ENCODE measurements around the gene TBCK.

Gene TBCK

DNA sequence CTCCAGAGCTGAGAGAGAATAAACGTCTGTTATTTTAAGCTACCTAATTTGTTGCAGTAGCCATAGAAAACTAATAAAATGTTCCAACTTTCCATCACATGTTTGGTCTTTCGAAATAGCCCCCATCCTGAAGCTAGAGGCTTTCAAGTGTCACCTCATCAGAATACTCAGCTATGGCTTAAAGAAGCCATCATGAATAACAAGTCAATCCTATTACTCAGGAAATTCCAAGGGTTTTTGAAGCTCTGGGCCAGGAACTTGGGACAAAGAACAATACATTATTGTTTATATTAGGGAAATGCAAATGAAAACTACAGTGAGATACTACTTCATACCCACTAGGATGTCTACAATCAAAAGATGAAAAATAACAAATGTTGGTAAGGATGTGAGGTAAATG, 42.2 kb downstream of the TBCK start:
- H3K36me3 Mint-ChIP-seq: no peaks in the 10 kb centered on the region
- DNase-seq (ENCODE audit: low spot score in 2 of 2): no peak
- no peak for ATAC-seq
- H3K27ac Mint-ChIP-seq: no peak overlapping the region
- H3K9me3 Mint-ChIP-seq: no peaks in the 10 kb centered on the region
- H3K4me3 Mint-ChIP-seq: no peak overlapping the region
- no peaks in the 10 kb centered on the region for H3K4me1 Mint-ChIP-seq

DNA sequence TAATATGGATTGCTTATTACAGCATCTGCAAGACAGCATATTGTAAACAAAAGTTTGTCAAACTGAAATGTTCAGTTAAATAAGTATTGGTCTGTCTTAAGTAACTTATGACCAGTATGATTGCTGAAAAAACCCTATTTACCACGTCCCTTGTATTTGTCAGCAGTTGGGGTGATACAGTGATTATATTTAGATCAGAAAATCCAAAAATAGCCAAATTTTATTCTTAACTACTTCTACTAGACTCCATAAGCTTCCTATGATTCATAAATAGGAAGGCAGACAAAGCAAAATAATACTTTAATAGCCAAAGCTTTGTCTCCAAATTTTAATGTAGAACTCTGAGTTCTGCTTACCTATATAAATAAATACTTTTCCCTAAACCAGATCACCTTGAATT, 45.3 kb downstream of the TBCK start:
- H3K4me3 Mint-ChIP-seq: no peak overlapping the region
- DNase-seq (ENCODE audit: low spot score in 2 of 2): no peak
- no peaks in the 10 kb centered on the region for H3K9me3 Mint-ChIP-seq
- H3K4me1 Mint-ChIP-seq: no peaks in the 10 kb centered on the region
- no peaks in the 10 kb centered on the region for H3K36me3 Mint-ChIP-seq
- no peak for ATAC-seq
- H3K27ac Mint-ChIP-seq: no peak overlapping the region

GRCh38 chr4:106269711-106270110, 46.3 kb downstream of the TBCK start:
- no peak for ATAC-seq
- Mint-ChIP-seq H3K27ac (no peak overlapping the region), H3K4me1 (no peaks in the 10 kb centered on the region), H3K36me3 (no peaks in the 10 kb centered on the region), H3K4me3 (no peak overlapping the region), H3K9me3 (no peaks in the 10 kb centered on the region)
- no peak for DNase-seq (ENCODE audit: low spot score in 2 of 2)

DNA sequence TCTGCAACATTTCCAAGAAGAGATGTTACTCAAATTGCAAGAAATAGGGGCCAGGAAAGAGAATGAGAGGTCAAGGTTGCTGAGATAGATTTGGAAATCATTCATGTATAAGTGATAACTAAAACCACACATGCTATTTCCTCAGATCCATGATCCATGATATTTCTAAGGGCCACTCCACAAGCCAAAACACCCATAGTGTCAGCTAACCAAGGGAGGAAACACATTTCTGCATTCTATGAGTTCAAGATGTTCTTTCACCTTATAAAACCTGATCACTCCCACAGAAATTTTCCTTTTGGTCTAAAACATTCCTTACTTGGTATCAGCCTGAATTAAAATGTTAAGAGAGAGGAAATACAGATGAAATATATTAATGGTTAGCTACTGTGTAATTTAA, 47.2 kb downstream of the TBCK start:
- Mint-ChIP-seq H3K9me3 (no peaks in the 10 kb centered on the region), H3K27ac (no peak overlapping the region), H3K4me3 (no peak overlapping the region), H3K36me3 (no peaks in the 10 kb centered on the region), H3K4me1 (no peaks in the 10 kb centered on the region)
- ATAC-seq: no peak
- no peak for DNase-seq (ENCODE audit: low spot score in 2 of 2)

- Mint-ChIP-seq H3K9me3 (no peaks in the 10 kb centered on the region), H3K27ac (no peak overlapping the region), H3K4me1 (no peaks in the 10 kb centered on the region), H3K36me3 (no peaks in the 10 kb centered on the region), H3K4me3 (no peak overlapping the region)
- ATAC-seq (no peak), DNase-seq (ENCODE audit: low spot score in 2 of 2) (no peak)
Observed at GRCh38 chr4:106266201-106266600, 49.8 kb downstream of the TBCK start.

DNA sequence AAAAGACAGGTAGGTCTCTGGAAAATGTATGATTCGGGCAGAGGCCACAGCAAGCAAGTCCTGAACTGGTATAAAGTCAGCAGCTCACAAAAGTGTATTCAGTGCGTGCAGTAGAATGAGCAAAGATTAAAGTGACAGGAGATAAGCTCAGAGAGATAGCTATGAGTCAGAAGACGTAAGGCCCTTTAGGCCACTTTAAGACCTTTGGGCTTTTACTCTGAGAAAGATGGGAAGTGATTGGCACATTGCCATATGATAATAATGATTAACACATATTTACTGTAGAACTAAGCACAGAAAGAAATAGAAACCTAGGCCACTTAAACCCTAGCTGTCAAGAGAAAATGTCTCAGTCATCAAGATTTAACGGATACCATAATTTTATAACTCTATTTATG, 51.7 kb downstream of the TBCK start:
- H3K27ac Mint-ChIP-seq: no peak overlapping the region
- no peaks in the 10 kb centered on the region for H3K9me3 Mint-ChIP-seq
- ATAC-seq: no peak
- DNase-seq (ENCODE audit: low spot score in 2 of 2): no peak
- H3K4me1 Mint-ChIP-seq: no peaks in the 10 kb centered on the region
- peaks cover 7% of the 10 kb centered on the region for H3K36me3 Mint-ChIP-seq
- H3K4me3 Mint-ChIP-seq: no peak overlapping the region

GRCh38 chr4:106263594-106264330, 52.2 kb downstream of the TBCK start:
- Mint-ChIP-seq H3K9me3 (no peaks in the 10 kb centered on the region), H3K4me3 (no peak overlapping the region), H3K27ac (no peak overlapping the region), H3K36me3 (peaks cover 12% of the 10 kb centered on the region), H3K4me1 (no peaks in the 10 kb centered on the region)
- DNase-seq (ENCODE audit: low spot score in 2 of 2) (no peak), ATAC-seq (no peak)

DNA sequence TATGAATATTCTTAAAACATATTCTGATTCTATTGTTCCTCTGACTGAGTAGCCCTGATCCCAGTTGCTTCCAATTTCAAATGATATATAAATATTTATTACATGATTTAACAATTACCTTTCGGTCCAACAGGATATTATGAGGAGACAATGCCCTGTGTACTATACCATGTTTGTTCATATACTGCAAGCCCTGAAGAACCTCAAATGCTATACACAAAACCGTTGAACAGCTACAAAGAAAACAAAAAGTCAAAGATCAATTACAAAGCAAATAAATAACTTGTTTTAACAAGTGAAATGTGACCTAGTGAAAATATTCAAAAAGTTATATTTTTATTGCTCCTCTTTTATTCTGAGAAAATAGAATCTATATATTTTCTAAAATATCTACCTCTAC, 54.0 kb downstream of the TBCK start:
- Mint-ChIP-seq H3K36me3 (peaks cover 12% of the 10 kb centered on the region), H3K4me1 (no peaks in the 10 kb centered on the region), H3K9me3 (no peaks in the 10 kb centered on the region), H3K27ac (no peak overlapping the region), H3K4me3 (no peak overlapping the region)
- ATAC-seq (no peak), DNase-seq (ENCODE audit: low spot score in 2 of 2) (no peak)

- DNase-seq (ENCODE audit: low spot score in 2 of 2) (no peak), ATAC-seq (no peak)
- Mint-ChIP-seq H3K27ac (no peak overlapping the region), H3K36me3 (peaks cover 12% of the 10 kb centered on the region), H3K9me3 (no peaks in the 10 kb centered on the region), H3K4me3 (no peak overlapping the region), H3K4me1 (no peaks in the 10 kb centered on the region)
Observed at GRCh38 chr4:106258145-106259045, 57.6 kb downstream of the TBCK start.

DNA sequence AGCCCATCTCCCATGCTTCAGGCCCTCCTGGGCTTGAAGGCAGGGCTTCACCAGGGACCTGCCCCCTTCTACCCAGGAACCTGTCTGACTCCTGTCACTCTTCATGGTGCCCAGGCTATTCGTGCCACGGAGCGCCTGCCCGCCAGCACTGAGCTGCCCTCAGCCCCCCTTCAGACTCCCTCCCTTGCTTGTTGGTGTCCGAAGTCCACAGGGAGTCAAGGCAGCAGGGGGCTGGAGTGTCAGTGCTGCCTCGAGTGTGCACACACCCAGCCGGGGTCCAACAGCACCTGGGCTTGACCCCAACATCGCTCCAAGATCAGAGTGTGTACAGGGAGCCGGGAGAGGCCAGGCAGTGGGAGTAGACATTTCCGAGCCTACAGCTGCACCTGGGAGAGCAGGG, 59.8 kb downstream of the TBCK start:
- Mint-ChIP-seq H3K36me3 (peaks cover 17% of the 10 kb centered on the region), H3K4me3 (no peak overlapping the region), H3K9me3 (no peaks in the 10 kb centered on the region), H3K4me1 (no peaks in the 10 kb centered on the region), H3K27ac (no peak overlapping the region)
- ATAC-seq (no peak), DNase-seq (ENCODE audit: low spot score in 2 of 2) (no peak)

GRCh38 chr4:106255195-106255594, 60.8 kb downstream of the TBCK start:
- H3K4me3 Mint-ChIP-seq: no peak overlapping the region
- DNase-seq (ENCODE audit: low spot score in 2 of 2): no peak
- ATAC-seq: no peak
- no peaks in the 10 kb centered on the region for H3K4me1 Mint-ChIP-seq
- H3K27ac Mint-ChIP-seq: no peak overlapping the region
- H3K36me3 Mint-ChIP-seq: peaks cover 25% of the 10 kb centered on the region
- no peaks in the 10 kb centered on the region for H3K9me3 Mint-ChIP-seq

- peaks cover 28% of the 10 kb centered on the region for H3K36me3 Mint-ChIP-seq
- H3K27ac Mint-ChIP-seq: no peak overlapping the region
- no peak for ATAC-seq
- no peaks in the 10 kb centered on the region for H3K9me3 Mint-ChIP-seq
- DNase-seq (ENCODE audit: low spot score in 2 of 2): no peak
- no peak overlapping the region for H3K4me3 Mint-ChIP-seq
- H3K4me1 Mint-ChIP-seq: no peaks in the 10 kb centered on the region
Observed at GRCh38 chr4:106253364-106254129, 62.5 kb downstream of the TBCK start.

GRCh38 chr4:106247600-106247999, 68.4 kb downstream of the TBCK start:
- no peak for DNase-seq (ENCODE audit: low spot score in 2 of 2)
- Mint-ChIP-seq H3K4me1 (no peaks in the 10 kb centered on the region), H3K27ac (no peak overlapping the region), H3K36me3 (peaks cover 38% of the 10 kb centered on the region), H3K4me3 (no peak overlapping the region), H3K9me3 (no peaks in the 10 kb centered on the region)
- ATAC-seq: no peak

DNA sequence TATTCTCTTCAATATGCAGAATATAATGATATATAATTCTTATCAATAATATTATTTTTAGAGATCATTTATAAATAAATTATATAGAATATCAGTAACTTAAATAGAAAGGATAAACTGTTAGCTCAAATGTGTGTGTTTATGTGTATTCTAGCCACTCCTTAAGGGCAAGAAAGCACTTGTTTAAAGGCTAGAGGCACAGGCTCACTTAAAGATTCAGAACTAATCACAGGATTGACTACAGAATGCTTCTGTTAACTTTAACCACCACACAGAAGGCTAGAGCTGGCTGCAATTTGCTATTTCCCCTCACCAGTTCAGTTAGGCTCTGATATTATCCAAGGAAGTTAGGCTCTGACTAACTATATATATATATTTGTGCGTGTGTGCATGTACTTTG, 69.6 kb downstream of the TBCK start:
- DNase-seq (ENCODE audit: low spot score in 2 of 2) (no peak), ATAC-seq (no peak)
- Mint-ChIP-seq H3K4me3 (no peak overlapping the region), H3K9me3 (no peaks in the 10 kb centered on the region), H3K27ac (no peak overlapping the region), H3K4me1 (no peaks in the 10 kb centered on the region), H3K36me3 (peaks cover 33% of the 10 kb centered on the region)

DNA sequence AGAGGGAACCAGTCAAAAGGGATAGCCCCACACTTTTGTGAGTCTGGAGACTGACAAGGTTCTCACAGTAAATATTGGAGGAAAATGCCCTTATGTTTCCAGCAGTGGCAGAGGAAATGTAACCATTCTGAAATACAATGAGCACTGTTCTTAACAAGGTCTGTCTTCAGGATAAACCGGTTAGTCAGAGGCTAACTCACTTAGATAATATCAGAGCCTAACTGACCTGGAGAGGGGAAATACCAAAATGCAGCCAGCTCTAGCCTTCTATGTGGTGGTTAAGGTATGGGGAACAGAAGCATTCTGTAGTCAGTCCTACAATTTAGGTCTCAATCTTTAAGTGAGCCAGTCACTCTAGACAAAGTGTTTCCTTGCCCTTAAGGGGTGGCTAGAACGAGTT, 70.8 kb downstream of the TBCK start:
- DNase-seq (ENCODE audit: low spot score in 2 of 2): no peak
- Mint-ChIP-seq H3K4me3 (no peak overlapping the region), H3K9me3 (no peaks in the 10 kb centered on the region), H3K36me3 (peaks cover 25% of the 10 kb centered on the region), H3K4me1 (no peaks in the 10 kb centered on the region), H3K27ac (no peak overlapping the region)
- no peak for ATAC-seq

Measured in stimulated activated effector memory CD8-positive, alpha-beta T cell treated with anti-CD3 and anti-CD28 coated beads, Interleukin-12 subunit alpha, Interleukin-12 subunit beta, amount 100 ng/mL, for 72 hours (primary cell).